Measurements from ENCODE around the gene ZNF263.
A peak's percentile ranks its signal among the peaks of the same experiment; 100 is the strongest.

Gene ZNF263

DNA sequence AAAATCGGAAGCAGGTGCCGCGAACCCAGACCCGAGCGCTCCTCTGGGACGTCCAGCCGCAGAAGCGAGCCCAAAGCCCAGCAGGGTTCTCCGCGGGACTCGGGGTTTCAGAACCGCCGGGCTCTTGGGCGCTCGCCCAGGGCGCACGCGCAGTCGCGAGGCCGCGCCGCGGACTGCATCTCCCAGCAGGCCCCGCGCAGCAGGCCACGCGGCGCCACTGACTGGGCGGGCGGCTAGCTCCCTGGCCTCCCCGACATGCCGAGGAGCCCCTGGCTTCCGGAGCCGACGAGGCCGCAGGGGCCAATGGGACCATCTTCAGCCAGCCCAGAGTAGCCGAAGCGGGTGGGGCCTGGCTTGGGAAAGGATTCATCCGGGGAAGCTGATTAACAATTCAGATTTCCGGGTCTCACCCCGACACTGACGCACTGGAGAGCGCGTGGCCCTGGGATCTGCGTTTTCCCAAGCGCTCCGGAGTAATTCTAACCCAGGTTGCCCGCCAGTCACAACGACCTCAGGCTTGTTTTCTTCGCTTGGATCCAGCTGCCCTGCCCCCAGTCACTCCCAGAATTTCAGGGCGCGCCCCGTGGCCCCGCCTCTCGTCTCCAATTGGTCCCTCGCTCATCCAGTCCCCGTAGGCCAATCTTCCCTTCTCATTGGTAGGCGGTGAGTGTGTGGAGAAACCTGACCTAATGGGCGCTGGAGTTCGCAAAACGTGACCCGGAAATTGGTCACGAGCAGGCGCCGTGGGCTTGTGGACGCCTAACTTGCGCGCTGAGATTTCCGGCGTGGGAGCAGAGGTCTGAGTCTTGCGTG lies at the start of gene ZNF263:
Gene ZNF263, plus strand, starts transcription at position 762 of the 813 bp plus-strand sequence. CDS start 328 bp downstream, outside the sequence.
- peak; percentile 89 to 92 for ATAC-seq

DNA sequence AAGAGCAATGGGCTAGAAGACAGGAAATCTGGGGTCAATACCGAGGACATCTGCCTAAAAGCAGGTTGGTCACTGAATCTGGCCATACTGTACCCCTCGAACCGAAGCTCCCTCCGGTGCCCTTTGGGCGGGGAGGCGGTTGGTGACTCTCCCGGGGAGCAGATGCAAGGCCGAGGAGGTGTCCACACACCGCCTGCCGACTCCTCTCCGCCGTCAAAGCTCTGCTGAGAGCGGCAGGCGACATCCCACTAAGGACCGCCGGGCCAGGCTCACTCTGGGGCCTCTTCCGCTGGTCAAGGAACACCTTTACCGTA lies 48.8 kb upstream of the ZNF263 start:
- ATAC-seq, result peak in 1 of 2 donors; percentile 7

DNA sequence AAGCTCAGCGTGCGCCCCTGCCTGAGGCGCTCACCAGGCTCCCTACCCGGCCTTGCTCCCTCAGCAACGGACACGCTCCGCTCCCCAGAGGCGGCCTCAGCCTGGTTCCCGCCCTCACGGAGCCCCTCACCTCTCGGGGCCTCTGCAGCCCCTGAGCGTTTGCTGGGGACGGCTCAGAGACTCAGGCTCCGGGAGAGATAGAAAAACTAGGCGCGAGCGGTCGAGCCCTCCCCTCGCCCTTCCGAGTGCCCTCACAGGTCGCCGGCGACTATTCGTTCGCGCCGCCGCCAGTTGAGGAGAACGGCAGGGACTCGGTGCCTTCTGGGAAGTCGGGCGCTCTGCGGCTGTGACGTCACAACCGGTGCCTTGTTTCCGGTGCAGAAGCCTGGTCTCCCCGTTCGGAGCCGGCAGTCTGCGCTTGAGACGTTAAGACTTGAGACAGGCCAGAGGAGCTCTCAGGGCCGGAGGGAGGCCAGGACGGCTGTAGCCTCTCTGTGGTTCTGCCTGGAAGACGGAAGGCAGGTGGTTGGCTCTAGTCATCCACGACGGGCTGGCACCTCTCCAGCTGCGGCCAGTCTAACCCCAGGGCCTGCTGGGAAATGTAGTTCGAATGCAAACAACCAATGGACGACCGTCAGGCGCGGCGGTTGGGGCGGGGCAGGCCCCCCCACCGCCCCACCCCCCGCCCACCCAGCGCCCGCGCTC lies 48.3 kb upstream of the ZNF263 start, which contains the start of gene ZNF200:
Gene ZNF200, minus strand, starts transcription at position 302 of the 705 bp plus-strand sequence. CDS start 1,403 bp downstream, outside the sequence.
- peak; percentile 95 to 96 for ATAC-seq

DNA sequence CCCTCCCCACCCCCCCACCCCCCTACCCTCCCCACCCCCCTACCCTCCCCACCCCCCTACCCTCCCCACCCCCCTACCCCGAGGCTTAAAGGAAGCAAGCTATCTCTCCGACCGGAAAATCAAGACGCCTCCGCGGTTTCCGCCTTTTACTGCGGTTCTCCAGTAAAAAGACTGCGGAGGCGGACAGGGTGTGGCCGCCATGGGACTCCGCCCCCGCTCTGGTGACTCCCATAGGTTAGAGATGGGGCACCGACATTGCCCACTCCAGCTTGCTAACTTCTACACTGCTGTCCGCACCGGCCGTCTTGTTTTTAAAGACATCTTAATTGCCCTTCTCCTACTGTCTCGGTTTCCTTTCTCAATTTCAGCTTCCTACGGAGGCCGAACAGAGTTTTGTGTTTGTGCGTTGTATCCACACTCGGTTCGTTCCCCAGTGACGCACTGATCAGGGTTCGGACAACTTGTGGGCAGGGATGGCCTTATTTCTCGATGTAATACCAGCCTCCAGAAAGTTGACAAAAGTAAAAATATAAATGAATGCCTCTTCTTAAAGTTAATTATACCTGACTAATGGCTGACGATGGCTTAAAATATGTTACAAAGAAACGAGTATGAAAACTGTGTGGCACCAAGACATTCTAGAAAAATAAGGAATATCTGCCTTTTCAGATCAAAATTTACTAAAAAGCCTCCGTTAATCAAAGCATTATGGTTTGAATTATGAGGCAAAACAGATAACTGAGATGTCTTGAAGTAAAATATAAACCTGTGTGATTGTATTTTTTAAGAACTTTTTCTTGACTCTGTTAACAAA lies 47.2 kb upstream of the ZNF263 start:
- ATAC-seq, result no peak

DNA sequence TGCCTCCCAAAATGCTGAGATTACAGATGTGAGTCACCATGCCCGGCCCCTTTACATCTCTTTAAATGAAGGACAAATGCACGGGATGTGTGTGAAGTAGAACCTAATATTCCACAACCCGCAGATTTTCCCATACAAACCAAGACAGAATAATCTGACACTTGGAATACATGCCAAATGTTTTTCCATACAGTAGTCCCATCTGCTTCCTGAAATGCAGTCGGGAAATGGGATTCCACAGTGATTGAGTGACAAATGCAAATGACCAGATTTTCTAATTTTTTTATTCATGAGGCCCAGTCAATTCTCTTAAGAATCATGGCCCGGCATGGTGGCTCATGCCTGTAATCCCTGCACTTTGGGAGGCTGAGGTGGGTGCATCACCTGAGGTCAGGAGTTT lies 41.5 kb upstream of the ZNF263 start:
- ATAC-seq, result no peak

DNA sequence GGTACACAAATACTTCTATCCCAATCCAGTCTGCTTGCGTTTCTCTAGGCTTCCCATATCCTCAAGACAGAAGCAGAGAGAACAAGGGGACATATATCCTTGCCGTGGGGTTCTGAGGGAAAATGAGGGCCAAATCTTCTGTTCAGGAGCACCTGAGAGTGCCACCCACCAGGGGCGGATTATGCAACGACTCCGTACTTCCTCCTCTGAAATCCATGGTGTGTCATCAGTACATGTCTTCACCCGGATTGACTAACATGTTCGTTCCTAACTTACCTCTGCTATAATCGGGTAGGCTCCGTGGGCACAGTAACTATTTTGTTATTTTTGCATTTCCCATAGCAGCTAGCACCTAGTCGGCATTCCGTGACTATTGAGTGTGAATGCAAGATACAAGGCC lies 40.6 kb upstream of the ZNF263 start:
- no peak for ATAC-seq

DNA sequence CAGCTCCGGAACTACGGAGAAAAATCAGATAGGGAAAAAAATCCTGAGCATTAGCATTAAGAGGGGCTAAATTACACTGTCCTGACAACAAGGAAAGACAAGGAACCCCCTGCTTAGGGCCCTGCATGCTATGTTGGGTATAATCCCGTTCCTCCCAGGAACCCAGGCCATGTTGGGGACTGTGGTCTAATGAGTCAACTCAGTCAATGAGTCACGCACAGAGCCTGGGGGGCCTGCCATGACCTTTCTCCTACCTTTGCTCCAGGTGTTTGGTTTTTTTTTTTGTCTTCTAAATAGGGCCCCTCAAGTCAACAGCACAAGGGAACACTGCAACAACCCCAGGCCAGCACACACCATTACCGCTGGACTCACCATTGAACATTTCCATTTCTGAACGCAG lies 39.4 kb upstream of the ZNF263 start:
- no peak for ATAC-seq

DNA sequence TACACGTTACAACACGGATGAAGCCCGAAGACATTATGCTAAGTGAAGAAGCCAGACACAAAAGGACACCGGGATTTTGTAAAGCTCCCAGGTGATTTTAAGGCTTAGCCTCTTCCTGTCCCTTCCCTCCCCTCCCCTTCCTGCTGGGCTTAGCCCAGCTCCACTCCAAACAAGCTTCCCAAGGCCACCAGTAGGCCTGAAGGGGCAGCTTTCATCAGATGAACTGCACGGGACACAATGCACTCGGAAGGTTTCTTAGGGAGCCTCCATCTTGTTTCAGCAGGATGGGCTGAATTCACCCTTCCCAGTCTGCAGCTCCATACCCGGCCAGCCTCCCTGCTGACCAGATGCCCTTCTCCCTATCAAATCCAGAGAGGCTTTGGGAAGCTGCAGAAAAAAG lies 37.3 kb upstream of the ZNF263 start:
- no peak for ATAC-seq

DNA sequence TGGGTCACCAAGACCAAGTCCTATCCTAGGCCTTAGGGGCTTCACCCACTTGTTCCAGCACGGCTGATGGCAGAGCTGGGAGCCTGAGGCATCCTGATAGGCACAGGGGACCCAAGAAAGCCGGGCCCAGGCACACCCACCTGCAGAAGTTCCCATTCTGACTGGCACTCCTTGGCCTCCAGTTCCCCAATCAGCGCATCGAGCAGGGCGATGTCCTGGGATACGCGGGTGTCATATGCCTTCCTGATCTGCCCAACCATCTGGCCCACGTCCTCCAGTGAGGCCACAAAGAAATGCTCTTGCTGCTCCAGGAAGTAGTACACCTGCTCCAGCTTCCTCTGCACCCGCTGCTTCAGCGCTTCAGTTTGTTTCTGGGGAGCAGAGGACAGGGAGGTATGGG lies 36.4 kb upstream of the ZNF263 start:
- ATAC-seq, result no peak

DNA sequence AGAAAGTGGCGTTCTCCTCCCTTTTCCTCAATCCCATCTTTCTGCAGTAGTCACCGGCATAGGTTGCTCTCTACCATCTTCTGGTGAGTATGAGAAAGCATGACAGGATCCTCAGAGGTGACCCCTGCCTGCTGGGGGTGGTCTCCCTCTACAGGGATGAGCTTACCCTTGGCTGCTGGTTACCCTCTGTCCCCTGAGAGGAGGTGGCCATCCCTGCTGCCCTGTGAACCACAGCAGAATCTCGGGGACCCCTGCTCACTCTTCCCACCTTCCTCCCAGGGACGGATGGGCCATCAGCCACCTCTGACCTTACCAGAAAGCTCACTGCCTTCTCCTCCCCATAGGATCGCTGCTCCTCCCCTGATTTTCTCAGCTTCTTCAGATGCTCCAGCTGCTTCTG lies 34.7 kb upstream of the ZNF263 start:
- no peak for ATAC-seq

DNA sequence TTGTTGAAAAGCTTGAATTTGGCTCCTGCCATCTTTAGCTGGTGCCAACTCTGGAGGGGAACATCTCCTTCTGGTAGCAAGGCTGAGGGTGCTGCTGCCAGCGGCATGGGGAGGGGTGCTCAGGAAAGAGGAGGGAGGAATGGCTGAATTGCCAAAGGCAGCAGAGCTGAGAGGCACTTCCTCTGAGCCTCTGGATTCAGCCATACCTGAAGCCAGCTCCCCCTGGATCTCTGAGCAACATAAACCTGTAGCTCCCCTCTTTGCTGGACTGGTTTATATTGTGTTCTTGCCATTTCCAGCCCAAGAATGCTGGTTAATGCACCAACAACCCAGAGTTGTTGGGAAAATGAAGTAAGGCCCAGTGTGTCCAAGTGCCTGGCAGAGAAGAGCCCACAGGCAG lies 34.3 kb upstream of the ZNF263 start:
- no peak for ATAC-seq

DNA sequence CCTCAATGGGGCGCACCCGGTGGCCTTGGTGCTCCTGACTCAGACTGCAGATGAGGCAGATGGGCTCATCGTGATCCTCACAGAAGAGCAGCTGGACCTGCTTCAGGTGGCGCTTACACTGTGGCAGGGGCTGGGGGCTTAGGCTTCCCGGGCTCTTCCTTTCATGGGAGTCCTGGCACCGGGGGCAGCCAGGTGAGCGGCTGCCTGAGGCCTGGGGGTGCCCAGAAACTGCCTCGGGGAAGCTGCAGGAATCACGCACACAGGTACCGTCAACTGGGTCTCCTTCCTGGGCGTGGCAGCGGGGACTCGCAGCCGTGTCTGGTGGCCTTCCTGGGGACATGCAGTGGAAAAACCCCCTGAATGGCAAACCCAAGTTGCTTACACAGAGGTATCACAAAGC lies 33.8 kb upstream of the ZNF263 start:
- no peak for ATAC-seq

DNA sequence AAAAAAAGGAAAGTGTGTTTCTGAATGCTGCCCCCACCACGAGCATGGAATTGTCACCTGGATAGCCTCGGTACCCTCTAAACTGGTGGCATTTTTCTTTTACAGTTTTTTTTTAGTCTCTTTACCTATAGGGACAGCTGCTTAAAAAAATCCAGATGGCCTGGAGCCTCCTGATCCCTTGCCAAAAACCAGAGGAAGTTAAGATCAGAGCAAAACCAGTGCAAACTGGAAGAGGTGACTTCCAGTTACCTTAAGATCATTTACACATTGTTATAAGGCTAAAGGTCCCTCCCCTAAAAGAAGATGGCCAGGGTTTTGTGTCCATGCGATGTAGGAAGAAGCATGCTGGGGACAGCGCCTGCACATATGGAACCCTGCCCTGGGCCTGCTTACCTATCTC lies 30.3 kb upstream of the ZNF263 start:
- no peak for ATAC-seq

DNA sequence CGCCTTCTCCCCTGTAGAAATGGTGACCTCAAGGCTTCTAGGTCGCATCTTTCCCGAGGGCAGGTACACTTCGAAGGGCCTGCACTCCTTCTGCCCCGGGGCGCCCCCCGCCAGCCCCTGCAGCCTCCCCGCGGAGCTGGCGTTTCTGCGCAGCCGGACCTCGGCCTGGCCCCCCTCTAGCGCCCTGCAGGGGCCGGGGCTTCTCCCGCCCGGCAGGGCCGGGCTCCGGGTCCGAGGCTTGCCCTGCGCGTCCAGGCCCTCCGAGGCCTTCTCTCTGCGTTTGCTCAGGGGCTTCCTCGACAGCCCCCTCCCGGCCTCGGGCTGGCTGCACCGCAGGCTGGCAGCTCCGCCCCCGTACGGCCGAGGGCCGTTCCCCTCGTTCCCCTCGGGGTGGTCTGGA lies 29.0 kb upstream of the ZNF263 start:
- no peak for ATAC-seq

DNA sequence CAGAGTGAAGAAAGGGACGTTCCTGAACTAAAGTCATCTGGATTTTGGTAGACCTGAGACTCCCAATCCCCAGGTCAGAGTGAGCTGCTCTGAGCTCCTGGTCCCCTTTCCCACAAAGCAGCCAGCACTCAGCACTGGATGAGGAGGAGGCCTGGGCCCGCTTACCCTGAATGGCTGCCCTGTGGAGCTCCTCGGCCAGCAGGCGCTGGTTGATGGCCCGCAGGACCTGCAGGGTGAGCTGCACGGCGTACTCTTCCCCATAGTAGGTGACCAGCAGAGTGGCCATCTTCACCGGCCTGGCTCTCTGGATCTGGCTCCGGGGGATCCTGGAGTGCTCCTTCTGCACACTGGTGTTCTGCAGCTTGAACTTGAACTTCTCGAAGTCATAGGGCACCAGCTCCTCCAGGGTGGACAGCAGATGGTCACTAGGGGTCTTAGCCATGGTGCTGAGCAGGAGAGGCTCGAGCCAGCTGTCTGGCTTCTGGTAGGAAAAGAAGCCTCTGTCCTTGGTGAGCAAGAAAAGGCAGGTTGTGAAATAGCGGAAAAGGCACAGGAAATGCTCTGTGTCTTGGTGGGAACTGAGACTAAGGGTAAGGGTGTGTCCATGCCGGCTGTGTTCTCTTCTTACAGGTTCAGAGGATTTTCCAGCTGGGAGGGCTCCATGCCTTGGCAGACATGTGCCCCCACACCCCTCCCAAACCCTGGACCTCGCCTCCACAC lies 27.0 kb upstream of the ZNF263 start, which contains the start of gene MEFV:
Gene MEFV, minus strand, starts transcription at position 488 of the 720 bp plus-strand sequence. Its CDS starts 46 bp downstream, at position 442.
- no peak for ATAC-seq

DNA sequence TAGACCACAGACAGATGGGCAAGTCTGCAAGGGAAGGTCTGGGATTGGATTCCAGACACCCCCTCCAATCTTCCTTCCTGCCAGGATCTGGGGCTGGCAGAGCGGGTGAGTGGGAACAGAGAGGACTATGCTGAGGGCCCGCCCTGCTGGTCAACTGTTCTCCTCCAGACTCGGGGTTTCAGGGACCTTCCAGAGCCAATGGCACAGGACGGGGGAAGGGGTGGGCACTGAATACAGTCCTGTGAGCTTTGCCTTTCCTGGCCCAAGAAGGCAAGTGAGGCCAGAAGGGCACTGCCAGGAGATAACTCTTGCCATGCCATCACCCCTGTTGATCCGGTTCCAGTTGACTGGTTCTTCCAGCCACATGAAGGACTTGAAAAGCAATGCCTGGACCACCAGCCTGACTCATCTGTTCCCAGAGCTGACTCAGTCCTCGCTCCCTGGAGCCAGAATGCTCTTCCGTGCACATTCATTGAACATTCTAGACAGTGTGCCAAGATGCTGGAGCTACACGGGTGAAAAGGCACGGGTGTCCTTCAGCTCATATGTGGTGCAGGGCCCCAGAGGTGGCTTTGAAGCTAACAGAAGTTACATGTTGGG lies 26.3 kb upstream of the ZNF263 start:
- no peak for ATAC-seq

DNA sequence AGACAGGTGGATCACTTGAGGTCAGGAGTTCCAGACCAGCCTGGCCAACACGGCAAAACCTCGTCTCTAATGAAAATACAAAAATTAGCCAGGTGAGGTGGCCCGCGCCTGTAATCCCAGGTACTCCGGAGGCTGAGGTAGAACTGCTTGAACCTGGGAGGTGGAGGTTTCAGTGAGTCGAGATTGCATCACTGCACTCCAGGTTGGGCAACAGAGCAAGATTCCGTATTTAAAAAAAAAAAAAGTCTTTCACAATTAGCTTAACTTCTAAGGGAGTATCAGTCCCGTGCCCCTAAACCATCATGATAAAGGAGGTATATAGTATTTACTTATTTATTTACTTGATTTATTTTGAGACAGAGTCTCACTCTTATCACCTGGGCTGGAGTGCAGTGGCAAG lies 23.5 kb upstream of the ZNF263 start:
- no peak for ATAC-seq

DNA sequence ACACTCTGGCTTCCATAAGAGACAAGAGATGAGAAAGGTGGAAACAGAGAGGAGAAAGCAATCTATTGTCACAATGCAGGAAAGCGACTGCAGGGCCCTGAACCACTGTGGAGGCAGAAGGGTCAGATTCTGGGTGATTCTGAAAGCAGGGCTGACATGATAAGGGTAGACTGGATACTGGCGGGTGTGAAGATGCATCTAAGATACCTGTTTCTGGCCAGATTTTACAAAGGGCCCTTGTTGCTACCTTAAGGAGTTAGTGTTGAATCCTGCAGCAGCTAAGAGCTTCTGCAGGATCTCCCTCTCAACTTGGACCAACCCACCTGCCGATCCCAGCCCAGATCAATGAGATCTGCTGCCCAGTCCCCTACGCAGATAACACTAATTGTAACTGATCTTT lies 20.8 kb upstream of the ZNF263 start:
- no peak for ATAC-seq

DNA sequence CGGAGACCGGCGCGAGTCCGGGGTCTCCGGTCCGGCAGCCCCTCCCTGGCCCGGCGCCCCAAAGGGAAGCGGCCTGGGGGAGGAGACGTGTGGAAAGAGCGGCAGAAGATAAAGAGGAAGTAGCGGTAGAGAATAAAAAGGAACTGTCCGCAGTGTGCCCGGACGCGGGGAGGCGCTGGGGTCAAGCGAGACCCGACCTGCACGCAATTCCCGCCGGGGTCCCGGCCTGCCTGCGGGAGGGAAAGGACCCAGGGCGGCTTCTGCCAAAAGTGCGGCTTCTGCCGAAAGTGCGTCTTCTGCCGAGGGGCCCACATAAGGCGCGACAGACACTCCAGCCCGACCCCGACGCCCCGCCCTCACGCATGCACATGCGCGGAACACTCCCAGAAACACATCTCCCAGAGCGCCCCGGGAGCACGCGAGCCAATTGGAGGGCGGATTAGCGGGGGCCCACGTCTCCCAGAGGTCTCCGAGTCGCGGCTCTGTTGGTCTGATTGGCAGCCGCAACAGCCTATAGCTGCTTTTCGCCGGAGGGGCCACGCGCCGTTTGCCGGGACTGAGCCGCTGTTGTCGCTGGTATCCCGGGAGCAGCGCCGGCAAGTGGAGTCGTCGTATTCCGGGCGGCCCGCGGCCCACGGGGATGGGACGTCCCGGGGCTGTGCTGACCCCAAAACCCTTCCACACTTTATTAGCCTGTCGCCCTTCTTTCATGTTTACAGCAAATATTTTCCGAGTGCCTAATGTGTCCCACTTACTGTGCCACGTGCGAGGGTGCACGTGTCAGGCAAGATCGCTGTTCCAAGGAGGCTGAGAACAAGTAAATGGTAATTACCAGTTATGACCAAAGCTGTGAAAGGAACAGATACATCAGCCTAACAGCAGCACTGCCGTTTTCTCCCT lies 18.9 kb upstream of the ZNF263 start:
- ATAC-seq, result peak; percentile 91 to 96

DNA sequence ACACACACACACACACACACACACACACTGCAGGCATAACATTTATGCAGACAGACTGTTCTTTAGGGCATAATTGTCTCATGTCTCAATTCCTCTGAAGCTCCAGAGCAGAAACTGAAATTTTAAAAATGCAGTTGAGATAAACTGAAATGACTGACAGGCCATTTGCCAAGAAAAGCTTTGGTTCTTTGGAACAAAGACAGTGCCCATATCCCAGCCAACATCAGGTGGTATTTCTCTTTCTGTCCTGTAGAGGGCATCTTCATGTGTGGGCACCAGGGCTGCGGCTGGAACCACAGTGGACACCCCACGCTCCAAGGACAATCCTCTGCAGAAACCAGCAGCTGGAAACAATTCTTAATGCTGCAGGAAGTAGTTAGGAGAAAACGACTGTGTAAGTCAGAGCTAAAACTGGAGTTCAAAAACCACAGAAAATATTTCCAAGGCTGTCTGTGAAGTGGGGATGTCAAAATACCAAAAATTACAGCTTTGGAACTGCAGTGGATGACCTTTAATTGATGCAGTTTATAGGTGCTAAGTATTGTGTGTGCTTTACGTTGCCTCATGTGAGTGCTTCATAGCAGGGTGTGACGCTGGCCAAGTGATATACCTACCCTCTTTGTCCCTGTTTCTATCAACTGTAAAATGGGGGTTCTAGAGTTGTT lies 16.3 kb upstream of the ZNF263 start:
- no peak for ATAC-seq

DNA sequence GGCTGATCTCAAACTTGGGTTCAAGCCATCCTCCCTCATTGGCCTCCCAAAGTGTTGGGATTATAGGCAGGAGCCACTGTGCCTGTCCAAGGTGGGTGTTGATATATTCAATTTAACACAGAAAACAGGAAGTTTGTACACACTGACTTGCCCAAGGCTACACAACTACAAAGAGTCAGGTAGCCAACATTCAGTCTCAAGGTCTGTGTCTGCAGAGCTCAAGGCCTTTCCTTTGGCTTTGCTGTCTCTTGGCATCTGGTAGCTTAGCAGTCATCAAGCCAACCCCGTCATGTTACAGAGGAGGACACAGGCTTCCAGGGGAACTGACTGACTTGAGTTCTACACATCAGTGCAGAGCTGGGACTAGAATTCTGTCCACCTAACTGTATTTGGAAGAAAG lies 15.0 kb upstream of the ZNF263 start:
- ATAC-seq, result no peak
